Activated CD4-positive, alpha-beta memory T cell treated with anti-CD3 and anti-CD28 coated beads for 36 hours (primary cell): Measurements from ENCODE around the gene MED29. TPM values are rescaled to one million over a fixed set of nuclear protein-coding genes. Genes with fewer than 3 reads are reported as not detected.

Experiments
- microRNA-seq: library from miRNA; unstranded; fragments of <30 nt; microRNA quantifications from one replicate; pipeline ENCODE4 v1.2.0, GENCODE V29; 2022; ENCODE audit warnings: borderline number of aligned reads, borderline microRNAs expressed, borderline replicate concordance
- total RNA-seq, 2 experiments: library from RNA; stranded (reverse); gene quantifications; one replicate each; pipeline ENCODE4 v1.2.3, GENCODE V29; 2021

MED29 gene
- total RNA-seq, 2 experiments from 2014 or later = 22.2 to 26.9 TPM

Small RNAs within 50 kb of the gene (microRNA-seq; reads per million reads assigned to microRNA genes)
- gene MIR4530 = 1.2 reads per million

Other genes starting within 250 kb of the MED29 start
- gene NCCRP1, start 194.4 kb upstream of the MED29 start, total RNA-seq = not detected
- gene SYCN, start 187.1 kb upstream of the MED29 start, total RNA-seq = not detected
- gene IFNL3, start 146.4 kb upstream of the MED29 start, total RNA-seq = under 1 TPM in 1 of 2 experiments, not detected in 1; 0.34 TPM
- gene IFNL4, start 142.5 kb upstream of the MED29 start, total RNA-seq = not detected
- gene IFNL2, start 123.0 kb upstream of the MED29 start, total RNA-seq = not detected
- 1 to 10 TPM; 1.2 to 1.6 TPM for gene IFNL1, start 95.0 kb upstream of the MED29 start, total RNA-seq
- 1 to 10 TPM; 6.4 to 6.5 TPM for gene LRFN1, start 70.5 kb upstream of the MED29 start, total RNA-seq
- gene GMFG, start 55.3 kb upstream of the MED29 start, total RNA-seq = 100 to 1,000 TPM; 393 to 415 TPM
- gene SAMD4B, start 49.0 kb upstream of the MED29 start, total RNA-seq = 10 to 100 TPM; 49.4 to 51.3 TPM
- gene PAF1, start 272 bp upstream of the MED29 start, total RNA-seq = 10 to 100 TPM; 41.6 to 43.8 TPM
- gene ZFP36, start 15.5 kb downstream of the MED29 start, total RNA-seq = 100 to 1,000 TPM; 104 to 118 TPM
- 10 to 100 TPM; 74.9 to 80.6 TPM for gene PLEKHG2, start 21.3 kb downstream of the MED29 start, total RNA-seq
- 1,000 to 10,000 TPM; 3,682 to 3,746 TPM for gene RPS16, start 44.6 kb downstream of the MED29 start, total RNA-seq
- gene SUPT5H, start 54.2 kb downstream of the MED29 start, total RNA-seq = 100 to 1,000 TPM; 180 to 183 TPM
- gene TIMM50, start 89.5 kb downstream of the MED29 start, total RNA-seq = 10 to 100 TPM; 83.1 to 86.7 TPM
- gene DLL3, start 107.6 kb downstream of the MED29 start, total RNA-seq = under 1 TPM; 0.67 to 0.80 TPM
- not detected for gene SELENOV, start 123.8 kb downstream of the MED29 start, total RNA-seq
- gene EID2B, start 141.5 kb downstream of the MED29 start, total RNA-seq = 1 to 10 TPM; 3.3 to 3.8 TPM
- gene EID2, start 148.8 kb downstream of the MED29 start, total RNA-seq = 10 to 100 TPM; 13.0 to 13.1 TPM
- not detected for gene LGALS13, start 211.1 kb downstream of the MED29 start, total RNA-seq